Panc1 (cell line): ENCODE data around the gene ELF4. TPM values are rescaled to one million over a fixed set of nuclear protein-coding genes. Genes with fewer than 3 reads are reported as not detected.

Experiments used
- ATAC-seq: fragments of 200-7000 bp; cut with Tn5 transposase; 2 replicates; pipeline ENCODE4 v1.9.1; 2020; ENCODE audit warnings: mild to moderate bottlenecking, moderate library complexity
- BruUV-seq: library from RNA; stranded (reverse); fragments of 400-500 nt; replicated peaks from 2 replicates; lab custom pipeline; 2021; lab: Mats Ljungman, UMichigan
- CTCF ChIA-PET: fragments of 300-600 bp; sonication (Branson Sonifier 250); formaldehyde crosslinking; loops from one replicate; lab custom pipeline; 2022; ENCODE audit warnings: antibody characterized with exemption; lab: Charles Lee
- POLR2A ChIA-PET: fragments of 300-600 bp; sonication (Branson Sonifier 250); formaldehyde crosslinking; loops from one replicate; lab custom pipeline; 2022; ENCODE audit warnings: antibody characterized with exemption; lab: Charles Lee
- DNase-seq: peaks from one replicate; pipeline ENCODE4 v3.0.0-alpha.2; 2010; ENCODE audit warnings: low read depth, low spot score
- H3K27ac ChIP-seq: 2 replicates; pipeline ENCODE4 v1.5.1; 2011; ENCODE audit warnings: mild to moderate bottlenecking, low read length, inconsistent platforms
- H3K27me3 ChIP-seq: fragments of 200-500 bp; sonication (Bioruptor generic); 2 replicates; pipeline ENCODE4 v1.6.0; 2014; ENCODE audit warnings: low read length, inconsistent platforms; ENCODE audit not compliant: control insufficient read depth, insufficient read depth
- H3K36me3 ChIP-seq: fragments of 200-500 bp; sonication (Bioruptor generic); 2 replicates; pipeline ENCODE4 v1.5.1; 2014; ENCODE audit warnings: inconsistent platforms, mild to moderate bottlenecking, low read length, moderate library complexity; ENCODE audit not compliant: control insufficient read depth, insufficient read depth
- H3K4me1 ChIP-seq: 2 replicates; pipeline ENCODE4 v1.5.1; 2011; ENCODE audit warnings: inconsistent platforms, mild to moderate bottlenecking, low read length, moderate library complexity; ENCODE audit not compliant: control insufficient read depth, insufficient read depth
- H3K4me3 ChIP-seq, 2 experiments: 2 replicates each; pipeline ENCODE4 v1.5.1; 2011 to 2012; ENCODE audit warnings: low read depth in 2 of 2, low read length in 2 of 2, mild to moderate bottlenecking in 2 of 2, inconsistent platforms in 1 of 2, moderate library complexity in 1 of 2
- H3K9me3 ChIP-seq: fragments of 200-500 bp; sonication (Bioruptor generic); 2 replicates; pipeline ENCODE4 v1.5.1; 2014; ENCODE audit warnings: low read depth, mild to moderate bottlenecking, inconsistent platforms, low read length, moderate library complexity; ENCODE audit not compliant: control insufficient read depth, insufficient read depth
- CTCF ChIP-seq: fragments of 450-650 bp; IDR thresholded peaks from 2 replicates; pipeline ENCODE4 v1.5.1; 2017; ENCODE audit warnings: mild to moderate bottlenecking
- POLR2AphosphoS5 ChIP-seq: IDR thresholded peaks from 2 replicates; pipeline ENCODE4 v1.6.1; 2012; ENCODE audit warnings: mild to moderate bottlenecking, low read depth, low read length, moderate library complexity
- REST ChIP-seq, 2 experiments: IDR thresholded peaks; 2 replicates each; pipeline ENCODE4 v1.6.1; 2011 to 2012; ENCODE audit warnings: low read depth in 2 of 2, control low read depth in 1 of 2, low read length in 1 of 2, mild to moderate bottlenecking in 1 of 2, moderate library complexity in 1 of 2; ENCODE audit not compliant: insufficient read depth in 1 of 2
- SIN3A ChIP-seq: IDR thresholded peaks from 2 replicates; pipeline ENCODE4 v1.6.1; 2012; ENCODE audit warnings: low read depth, mild to moderate bottlenecking, low read length, moderate library complexity, borderline replicate concordance; ENCODE audit not compliant: insufficient read depth
- TCF7L2 ChIP-seq: IDR thresholded peaks from 2 replicates; pipeline ENCODE4 v1.6.1; 2011; ENCODE audit warnings: mild to moderate bottlenecking, low read depth, low read length, inconsistent platforms
- in situ Hi-C: cut with HindIII; loops from 2 replicates; pipeline ENCODE4 v1.10.0; 2016; ENCODE audit warnings: low sequenced_read_pairs, low pct_unique_long_range_greater_than_20kb
- intact Hi-C: fragments of 100-400 bp; cut with micrococcal nuclease; formaldehyde crosslinking; loops from one replicate; pipeline ENCODE4 v1.10.0; 2022; ENCODE audit not compliant: unreplicated experiment
- total RNA-seq: library from RNA; stranded (reverse); gene quantifications from one replicate; pipeline ENCODE4 v1.2.1, GENCODE V29; 2021; ENCODE audit not compliant: unreplicated experiment

Gene ELF4
- total RNA-seq, 1 experiment from 2014 or later = 48.0 TPM

- intact Hi-C loops = no loop called here
- Histone ChIP-seq H3K9me3 (no peaks in the 10 kb centered on the region), H3K4me3 (no peak overlapping the region), H3K27me3 (no peaks in the 10 kb centered on the region), H3K36me3 (peaks cover 11% of the 10 kb centered on the region), H3K27ac (no peak overlapping the region), H3K4me1 (no peaks in the 10 kb centered on the region)
- in situ Hi-C loops = no loop called here
- ATAC-seq (no peak), DNase-seq (no peak)
- POLR2A ChIA-PET = interaction anchor here (0.6 kb wide), 1 partner anchor 76 kb away, joined by 3 read pairs; no protein-coding TSS in a partner anchor
- BruUV-seq = no TSS peak
- CTCF ChIA-PET = no interaction called here
- TF ChIP-seq TCF7L2 (no peak), REST (IDR thresholded peaks at IDR 0.05; ENCODE audit: insufficient read depth in 1 of 2, low read depth in 2 of 2, low read length in 1 of 2) (no peak), SIN3A (no peak), CTCF (no peak), POLR2AphosphoS5 (no peak)
Observed at GRCh38 chrX:130136961-130137360, 26.7 kb upstream of the ELF4 start.

GRCh38 chrX:130136496-130136895, 26.2 kb upstream of the ELF4 start:
- DNase-seq (no peak), ATAC-seq (no peak)
- no peaks in the 10 kb centered on the region for H3K9me3 ChIP-seq
- H3K4me3 ChIP-seq = no peak overlapping the region
- ChIA-PET POLR2A (interaction anchor here (0.6 kb wide), 1 partner anchor 76 kb away, joined by 3 read pairs; no protein-coding TSS in a partner anchor), CTCF (no interaction called here)
- H3K36me3 ChIP-seq = peaks cover 11% of the 10 kb centered on the region
- in situ Hi-C loops (no loop called here), intact Hi-C loops (no loop called here)
- H3K27ac ChIP-seq = no peak overlapping the region
- H3K4me1 ChIP-seq = no peaks in the 10 kb centered on the region
- BruUV-seq = no TSS peak
- TF ChIP-seq POLR2AphosphoS5 (no peak), CTCF (no peak), SIN3A (no peak), REST (IDR thresholded peaks at IDR 0.05; ENCODE audit: insufficient read depth in 1 of 2, low read depth in 2 of 2, low read length in 1 of 2) (no peak), TCF7L2 (no peak)
- H3K27me3 ChIP-seq = no peaks in the 10 kb centered on the region
